Measurements from ENCODE around the gene KLC1. TPM values are rescaled to one million over a fixed set of nuclear protein-coding genes. Genes with fewer than 3 reads are reported as not detected.

The KLC1 gene
- total RNA-seq, 2 experiments from 2014 or later, result 197 to 200 TPM

GRCh38 chr14:103611215-103611614, 17.8 kb upstream of the KLC1 start:
- ATAC-seq (ENCODE audit: low read depth) (no peak), DNase-seq (no peak)
- Mint-ChIP-seq H3K36me3 (peaks cover 5% of the 10 kb centered on the region), H3K27ac (no peak overlapping the region), H3K9me3 (peaks cover 6% of the 10 kb centered on the region), H3K4me3 (no peak overlapping the region), H3K27me3 (peaks cover 28% of the 10 kb centered on the region), H3K4me1 (peaks cover 15% of the 10 kb centered on the region)
- POLR2A ChIA-PET, result no interaction called here

GRCh38 chr14:103613517-103613916, 15.5 kb upstream of the KLC1 start:
- no peak for ATAC-seq (ENCODE audit: low read depth)

GRCh38 chr14:103616635-103617300, 12.2 kb upstream of the KLC1 start:
- H3K27ac Mint-ChIP-seq, result no peak overlapping the region
- POLR2A ChIA-PET, result no interaction called here

More at GRCh38 chr14:103613517-103613916, 15.5 kb upstream of the KLC1 start:
- peaks cover 6% of the 10 kb centered on the region for H3K9me3 Mint-ChIP-seq
- no peak for DNase-seq
- peaks cover 5% of the 10 kb centered on the region for H3K36me3 Mint-ChIP-seq
- H3K27me3 Mint-ChIP-seq, result peaks cover 13% of the 10 kb centered on the region
- H3K4me3 Mint-ChIP-seq, result no peak overlapping the region
- H3K4me1 Mint-ChIP-seq, result no peaks in the 10 kb centered on the region
- POLR2A ChIA-PET, result no interaction called here
- no peak overlapping the region for H3K27ac Mint-ChIP-seq

GRCh38 chr14:103619057-103619456, 10.0 kb upstream of the KLC1 start:
- POLR2A ChIA-PET, result interaction anchor here (0.8 kb wide), 1 partner anchor 13 kb away, joined by 3 read pairs; no protein-coding TSS in a partner anchor
- no peak for ATAC-seq (ENCODE audit: low read depth)
- no peak overlapping the region for H3K4me3 Mint-ChIP-seq
- DNase-seq, result no peak
- no peaks in the 10 kb centered on the region for H3K9me3 Mint-ChIP-seq
- H3K36me3 Mint-ChIP-seq, result no peaks in the 10 kb centered on the region
- peaks cover 24% of the 10 kb centered on the region for H3K27me3 Mint-ChIP-seq
- H3K27ac Mint-ChIP-seq, result no peak overlapping the region
- no peaks in the 10 kb centered on the region for H3K4me1 Mint-ChIP-seq

More at GRCh38 chr14:103616635-103617300, 12.2 kb upstream of the KLC1 start:
- no peak for DNase-seq
- Mint-ChIP-seq H3K4me1 (no peaks in the 10 kb centered on the region), H3K36me3 (no peaks in the 10 kb centered on the region), H3K4me3 (no peak overlapping the region), H3K9me3 (no peaks in the 10 kb centered on the region), H3K27me3 (peaks cover 14% of the 10 kb centered on the region)
- ATAC-seq (ENCODE audit: low read depth), result no peak

- Mint-ChIP-seq H3K9me3 (no peaks in the 10 kb centered on the region), H3K4me1 (peaks cover 13% of the 10 kb centered on the region), H3K36me3 (no peaks in the 10 kb centered on the region), H3K27me3 (peaks cover 24% of the 10 kb centered on the region), H3K4me3 (no peak overlapping the region), H3K27ac (no peak overlapping the region)
- DNase-seq, result no peak
- POLR2A ChIA-PET, result no interaction called here
- ATAC-seq (ENCODE audit: low read depth), result no peak
These were observed 7.2 kb upstream of the KLC1 start for GRCh38 chr14:103621860-103622259.

- H3K36me3 Mint-ChIP-seq, result no peaks in the 10 kb centered on the region
- no peak overlapping the region for H3K4me3 Mint-ChIP-seq
- POLR2A ChIA-PET, result interaction anchor here (0.6 to 1.5 kb wide), 2 partner anchors 61 to 211 kb away, joined by 4 to 5 read pairs; partner anchors contain the start of genes BAG5 and COA8
- no peak for DNase-seq
- no peak overlapping the region for H3K27ac Mint-ChIP-seq
- H3K27me3 Mint-ChIP-seq, result peaks cover 21% of the 10 kb centered on the region
- no peaks in the 10 kb centered on the region for H3K9me3 Mint-ChIP-seq
- peaks cover 16% of the 10 kb centered on the region for H3K4me1 Mint-ChIP-seq
- ATAC-seq (ENCODE audit: low read depth), result no peak
These were observed 5.7 kb upstream of the KLC1 start for GRCh38 chr14:103623308-103623707.

- POLR2A ChIA-PET, result interaction anchor here (0.6 to 1.5 kb wide), 5 partner anchors 23 to 210 kb away, joined by 3 to 6 read pairs (median 4); partner anchors contain the start of genes BAG5, COA8, XRCC3 and ZFYVE21
- H3K27ac Mint-ChIP-seq, result no peak overlapping the region
- no peak for ATAC-seq (ENCODE audit: low read depth)
These were observed 5.0 kb upstream of the KLC1 start for GRCh38 chr14:103623883-103624482.

GRCh38 chr14:103624860-103625259, 4.2 kb upstream of the KLC1 start:
- H3K27me3 Mint-ChIP-seq, result peaks cover 18% of the 10 kb centered on the region
- ATAC-seq (ENCODE audit: low read depth), result no peak
- no peaks in the 10 kb centered on the region for H3K36me3 Mint-ChIP-seq
- no peak for DNase-seq
- peaks cover 16% of the 10 kb centered on the region for H3K4me1 Mint-ChIP-seq
- no peaks in the 10 kb centered on the region for H3K9me3 Mint-ChIP-seq
- H3K4me3 Mint-ChIP-seq, result peak overlapping the region; percentile 75
- peak overlapping the region; percentile 77 for H3K27ac Mint-ChIP-seq
- POLR2A ChIA-PET, result interaction anchor here (0.7 to 1.5 kb wide), 4 partner anchors 24 to 91 kb away, joined by 3 to 6 read pairs (median 4); partner anchors contain the start of genes BAG5, COA8, XRCC3 and ZFYVE21

More at GRCh38 chr14:103623883-103624482, 5.0 kb upstream of the KLC1 start:
- Mint-ChIP-seq H3K4me1 (peaks cover 16% of the 10 kb centered on the region), H3K27me3 (peaks cover 21% of the 10 kb centered on the region), H3K4me3 (peak overlapping the region; percentile 35), H3K9me3 (no peaks in the 10 kb centered on the region), H3K36me3 (no peaks in the 10 kb centered on the region)
- DNase-seq, result no peak

GRCh38 chr14:103625356-103626095, 3.5 kb upstream of the KLC1 start:
- DNase-seq (peak; percentile 58), ATAC-seq (ENCODE audit: low read depth) (peak; percentile 13)
- peaks cover 16% of the 10 kb centered on the region for H3K4me1 Mint-ChIP-seq
- H3K27me3 Mint-ChIP-seq, result peaks cover 18% of the 10 kb centered on the region
- no peaks in the 10 kb centered on the region for H3K36me3 Mint-ChIP-seq
- peak overlapping the region; percentile 77 for H3K27ac Mint-ChIP-seq
- POLR2A ChIA-PET, result interaction anchor here (1.2 kb wide), 1 partner anchor 25 kb away, joined by 3 read pairs; no protein-coding TSS in a partner anchor
- peak overlapping the region; percentile 75 for H3K4me3 Mint-ChIP-seq
- H3K9me3 Mint-ChIP-seq, result no peaks in the 10 kb centered on the region

- Mint-ChIP-seq H3K4me3 (no peak overlapping the region), H3K9me3 (no peaks in the 10 kb centered on the region), H3K27me3 (peaks cover 14% of the 10 kb centered on the region), H3K4me1 (peaks cover 20% of the 10 kb centered on the region), H3K27ac (no peak overlapping the region), H3K36me3 (no peaks in the 10 kb centered on the region)
- POLR2A ChIA-PET, result no interaction called here
- DNase-seq, result no peak
- ATAC-seq (ENCODE audit: low read depth), result no peak
These were observed 2.7 kb upstream of the KLC1 start for GRCh38 chr14:103626146-103626850.

- POLR2A ChIA-PET, result no interaction called here
- Mint-ChIP-seq H3K4me3 (peak overlapping the region; percentile 48), H3K9me3 (no peaks in the 10 kb centered on the region), H3K36me3 (no peaks in the 10 kb centered on the region), H3K27ac (peak overlapping the region; percentile 51), H3K4me1 (peaks cover 20% of the 10 kb centered on the region), H3K27me3 (peaks cover 9% of the 10 kb centered on the region)
- ATAC-seq (ENCODE audit: low read depth) (no peak), DNase-seq (no peak)
These were observed 1.7 kb upstream of the KLC1 start for GRCh38 chr14:103627073-103628025.

- no peak for ATAC-seq (ENCODE audit: low read depth)
- H3K9me3 Mint-ChIP-seq, result no peaks in the 10 kb centered on the region
- H3K4me1 Mint-ChIP-seq, result peaks cover 23% of the 10 kb centered on the region
These were observed 759 bp upstream of the KLC1 start for GRCh38 chr14:103628221-103628683.

More at GRCh38 chr14:103628221-103628683, 759 bp upstream of the KLC1 start:
- POLR2A ChIA-PET, result interaction anchor here (0.9 to 2.5 kb wide), 2 partner anchors 54 to 66 kb away, joined by 4 to 6 read pairs; partner anchors contain the start of genes BAG5 and COA8
- Mint-ChIP-seq H3K4me3 (peak overlapping the region; percentile 82), H3K36me3 (peaks cover 3% of the 10 kb centered on the region), H3K27ac (peak overlapping the region; percentile 91), H3K27me3 (peaks cover 4% of the 10 kb centered on the region)
- peak; percentile 45 for DNase-seq

Data from activated naive CD8-positive, alpha-beta T cell treated with anti-CD3 and anti-CD28 coated beads, Interleukin-2, amount 10 ng/mL, durations not matched to agents 7 days and 5 days (primary cell).